ENCODE data around the gene CACNB2. TPM values are rescaled to one million over a fixed set of nuclear protein-coding genes. Genes with fewer than 3 reads are reported as not detected.

CACNB2 gene
- total RNA-seq, 2 donors from 2014 or later = 23.7 to 34.3 TPM

- intact Hi-C loops (cut with DNase I) = no loop called here
- peak in 1 of 2 donors; percentile 47 for ATAC-seq
Observed at GRCh38 chr10:18400906-18401245, 260.7 kb downstream of the CACNB2 start.

GRCh38 chr10:18401416-18402195 is 261.4 kb downstream of the CACNB2 start:
- intact Hi-C loops (cut with DNase I) = no loop called here
- ATAC-seq = no peak
- no peak for DNase-seq

More at GRCh38 chr10:18400906-18401245, 260.7 kb downstream of the CACNB2 start:
- no peak for DNase-seq

DNA sequence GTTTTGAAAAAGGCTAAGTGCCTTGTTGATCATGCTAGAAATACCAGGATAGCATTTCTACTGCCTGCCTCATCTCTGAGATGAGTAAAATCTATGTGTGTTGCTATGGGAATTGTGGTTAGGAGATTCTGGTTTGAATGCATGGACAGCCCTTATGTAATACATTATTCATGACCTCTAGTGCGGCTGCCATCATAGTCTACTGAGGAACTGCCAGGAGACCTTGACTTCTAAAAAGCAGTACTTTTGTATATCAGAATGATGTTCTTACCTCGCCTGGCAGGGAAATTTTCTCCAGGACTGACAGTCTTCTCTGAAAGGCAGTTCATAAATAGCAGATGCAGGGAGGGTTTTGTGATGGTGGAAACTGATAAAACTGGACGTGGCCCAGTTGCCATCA is 262.6 kb downstream of the CACNB2 start:
- DNase-seq (no peak), ATAC-seq (no peak)
- intact Hi-C loops (cut with DNase I) = no loop called here

DNA sequence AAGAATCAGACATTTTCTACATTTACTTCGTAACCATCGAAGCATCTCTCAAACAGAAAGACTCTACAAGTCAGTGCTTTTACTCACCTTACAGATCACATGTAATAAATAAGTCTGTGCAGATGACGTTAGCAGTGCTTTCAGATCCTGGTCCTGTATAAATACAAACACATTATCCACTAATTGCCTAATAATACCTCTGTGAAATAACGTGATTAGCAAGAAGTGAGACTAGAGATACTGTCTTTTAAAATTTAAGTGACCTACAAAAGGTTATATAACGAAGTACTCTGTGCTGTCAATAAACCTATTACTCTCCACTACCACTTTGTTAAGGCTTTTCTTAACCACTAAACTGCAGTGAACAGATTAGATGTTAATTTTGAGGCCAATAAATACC is 264.3 kb downstream of the CACNB2 start:
- DNase-seq = no peak
- ATAC-seq = no peak
- intact Hi-C loops (cut with DNase I) = no loop called here

- intact Hi-C loops (cut with DNase I) = no loop called here
- DNase-seq (no peak), ATAC-seq (peak in 1 of 2 donors; percentile 24)
Observed at GRCh38 chr10:18406136-18406535, 265.9 kb downstream of the CACNB2 start.

GRCh38 chr10:18409599-18410397 is 269.6 kb downstream of the CACNB2 start:
- intact Hi-C loops (cut with DNase I) = no loop called here
- ATAC-seq = no peak
- DNase-seq = no peak

DNA sequence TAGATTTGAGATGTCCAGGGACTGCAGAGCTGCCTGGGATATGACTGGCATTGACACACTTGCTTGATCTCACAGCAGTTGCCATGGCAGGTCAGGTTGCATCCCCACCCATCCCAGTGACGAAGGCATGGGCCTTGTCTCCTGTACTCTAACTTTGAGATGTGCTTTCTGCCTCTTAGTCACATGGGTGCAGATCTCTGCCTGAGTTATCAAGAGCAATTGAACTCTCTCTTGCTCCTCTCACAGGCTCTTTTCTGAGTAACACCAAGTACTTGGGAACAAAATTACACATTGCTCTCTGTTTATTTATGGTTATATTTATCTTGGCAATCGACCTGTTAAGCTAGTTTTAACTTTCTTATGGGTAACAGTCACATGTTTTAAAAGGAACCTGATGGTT is 273.8 kb downstream of the CACNB2 start:
- intact Hi-C loops (cut with DNase I) = no loop called here
- ATAC-seq (peak; percentile 40 to 86), DNase-seq (no peak)

GRCh38 chr10:18417950-18418527 is 277.8 kb downstream of the CACNB2 start:
- intact Hi-C loops (cut with DNase I) = no loop called here
- ATAC-seq (no peak), DNase-seq (no peak)

GRCh38 chr10:18418541-18419215 is 278.5 kb downstream of the CACNB2 start:
- ATAC-seq (peak in 1 of 2 donors; percentile 42), DNase-seq (no peak)
- intact Hi-C loops (cut with DNase I) = no loop called here

GRCh38 chr10:18419945-18420344 is 279.7 kb downstream of the CACNB2 start:
- intact Hi-C loops (cut with DNase I) = no loop called here
- no peak for ATAC-seq

DNA sequence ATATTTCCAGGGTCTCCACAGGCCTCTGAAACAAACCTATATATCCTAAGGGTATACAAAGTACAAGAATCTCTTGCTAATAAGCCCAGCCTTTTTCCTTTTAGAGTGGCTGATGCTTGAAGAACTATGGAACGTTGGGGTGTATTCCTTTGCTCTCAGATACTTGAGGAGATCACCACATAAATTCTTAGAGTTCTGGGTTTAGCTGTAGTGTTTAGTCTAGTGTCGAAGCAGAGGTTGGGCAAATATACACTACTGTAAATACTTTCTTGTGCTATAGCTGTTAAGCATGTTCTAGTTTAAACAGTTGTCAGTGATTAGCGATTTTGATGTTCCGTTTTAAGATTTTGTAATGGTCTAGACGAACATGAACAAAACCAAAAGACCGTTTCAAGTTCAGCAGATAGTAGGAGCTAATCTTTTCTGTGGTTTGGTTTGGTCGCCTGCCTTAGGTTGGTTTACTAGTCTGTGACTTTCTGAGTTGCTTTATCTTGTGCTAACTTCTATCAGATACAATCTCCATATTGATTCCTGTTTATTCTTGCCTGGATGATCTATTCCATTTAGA is 281.6 kb downstream of the CACNB2 start:
- intact Hi-C loops (cut with DNase I) = no loop called here
- no peak for DNase-seq
- ATAC-seq = no peak

More at GRCh38 chr10:18419945-18420344, 279.7 kb downstream of the CACNB2 start:
- DNase-seq = no peak

DNA sequence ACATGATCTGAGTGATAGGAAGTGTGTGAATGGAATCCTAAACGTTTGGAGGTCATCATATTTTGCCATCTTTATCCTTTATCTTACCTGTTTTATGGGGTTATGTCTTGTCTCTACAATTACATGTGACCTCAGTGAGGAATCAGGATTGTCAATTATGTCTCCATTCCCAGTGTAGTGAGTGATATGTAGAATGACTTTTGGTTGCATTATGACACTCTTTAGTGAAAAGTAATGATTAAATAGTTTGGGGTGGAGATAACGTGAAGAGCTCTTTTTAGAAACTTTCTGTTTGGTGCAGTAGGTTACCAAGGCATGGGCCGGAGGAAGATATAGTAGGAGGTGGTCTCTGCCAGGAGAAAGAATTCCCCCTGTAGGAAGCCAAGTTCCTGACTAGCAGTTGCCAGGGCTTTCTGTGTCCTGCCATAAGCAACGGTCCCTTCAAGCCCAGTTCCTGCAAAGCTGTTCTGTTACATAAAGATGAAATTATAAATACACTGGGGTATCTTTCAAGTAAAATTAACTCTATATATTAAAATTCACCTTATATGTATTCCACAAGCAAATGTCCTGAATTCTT is 282.9 kb downstream of the CACNB2 start:
- DNase-seq = no peak
- ATAC-seq = no peak
- intact Hi-C loops (cut with DNase I) = no loop called here

DNA sequence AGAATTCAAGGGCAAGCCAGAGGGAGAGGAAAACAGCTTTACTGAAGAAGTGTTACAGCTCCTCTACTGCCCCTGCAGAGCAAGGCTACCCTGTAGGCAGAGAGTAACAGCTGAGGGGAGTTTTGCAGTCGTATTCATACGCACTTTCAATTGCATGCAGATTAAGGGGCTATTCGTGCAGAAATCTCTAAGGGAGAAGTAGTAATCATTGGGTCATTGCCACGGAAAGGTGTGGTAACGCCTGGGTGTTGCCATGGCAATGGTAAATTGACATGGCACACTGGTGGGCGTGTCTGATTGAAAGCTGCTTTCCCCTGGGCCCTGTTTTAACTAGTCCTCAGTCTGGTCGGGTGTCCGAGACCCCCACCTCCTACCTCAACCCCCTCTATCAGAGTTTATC is 284.0 kb downstream of the CACNB2 start:
- ATAC-seq = no peak
- intact Hi-C loops (cut with DNase I) = no loop called here
- DNase-seq = no peak

DNA sequence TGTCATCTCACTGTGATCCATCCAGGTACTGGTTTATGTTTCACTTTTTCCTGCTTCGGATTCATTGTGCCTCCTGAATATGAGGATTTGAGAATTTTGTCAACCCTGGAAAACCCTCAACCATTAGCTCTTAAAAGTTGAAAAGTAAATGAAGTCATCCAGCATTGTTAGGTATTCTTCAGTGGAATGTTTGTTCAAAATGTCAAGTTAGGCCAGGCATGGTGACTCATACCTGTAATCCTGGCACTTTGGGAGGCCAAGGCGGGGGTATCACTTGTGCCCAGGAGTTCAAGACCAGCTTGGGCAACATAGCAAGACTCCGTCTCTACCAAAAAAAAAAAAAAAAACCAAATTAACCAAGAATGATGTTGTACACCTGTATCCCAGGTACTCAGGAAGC is 289.1 kb downstream of the CACNB2 start:
- DNase-seq = no peak
- intact Hi-C loops (cut with DNase I) = no loop called here
- no peak for ATAC-seq

GRCh38 chr10:18436902-18437301 is 296.7 kb downstream of the CACNB2 start:
- ATAC-seq = no peak
- intact Hi-C loops (cut with DNase I) = no loop called here
- no peak for DNase-seq

DNA sequence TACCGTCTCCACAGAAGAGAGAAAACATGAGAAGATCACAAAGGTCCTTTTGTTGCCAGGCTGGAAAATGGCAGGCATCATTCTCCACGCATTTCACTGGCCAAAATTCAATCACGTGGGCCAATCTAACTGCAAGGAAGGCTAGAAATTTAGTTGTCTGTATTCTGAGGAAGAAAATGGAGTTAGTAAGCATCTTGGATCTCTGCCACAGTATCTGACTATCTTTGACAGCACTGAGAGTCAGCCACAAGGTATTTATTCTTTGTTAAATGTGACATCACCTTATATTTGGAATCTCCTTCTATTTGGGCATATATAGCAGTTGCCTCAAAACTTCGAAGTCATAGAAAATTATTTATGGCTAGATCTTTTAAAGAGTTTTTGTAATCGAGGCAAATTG is 297.3 kb downstream of the CACNB2 start:
- intact Hi-C loops (cut with DNase I) = no loop called here
- DNase-seq = no peak
- no peak for ATAC-seq

- intact Hi-C loops (cut with DNase I) = no loop called here
- no peak for DNase-seq
- ATAC-seq = peak; percentile 84 to 86
Observed at GRCh38 chr10:18438361-18439126, 298.3 kb downstream of the CACNB2 start.

DNA sequence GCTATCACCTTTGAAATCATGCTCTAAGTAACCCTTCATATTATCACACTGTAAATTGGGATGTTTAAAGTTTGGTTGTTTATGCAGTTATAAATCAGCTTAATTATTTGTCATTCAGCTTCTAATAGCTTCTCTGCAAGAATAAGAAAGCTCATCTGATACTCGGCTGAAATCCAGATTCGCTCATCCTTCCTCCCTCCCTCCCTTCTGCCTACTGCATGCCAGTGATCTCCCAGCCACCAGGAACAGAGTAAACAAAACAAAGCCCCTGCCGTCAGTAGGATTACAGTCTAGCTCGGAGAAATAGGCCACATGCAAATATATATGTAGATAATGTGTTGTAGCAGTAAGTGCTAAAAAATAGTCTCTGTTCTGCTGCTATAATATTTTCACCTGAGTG is 299.4 kb downstream of the CACNB2 start:
- intact Hi-C loops (cut with DNase I) = no loop called here
- ATAC-seq = peak in 1 of 2 donors; percentile 54
- no peak for DNase-seq
